Hepatic stellate cell (primary cell): Measurements from ENCODE around the gene KIRREL3.

Experiments used
- DNase-seq: peaks from one replicate; pipeline ENCODE4 v3.0.0; 2011; ENCODE audit warnings: low spot score

The KIRREL3 gene

DNA sequence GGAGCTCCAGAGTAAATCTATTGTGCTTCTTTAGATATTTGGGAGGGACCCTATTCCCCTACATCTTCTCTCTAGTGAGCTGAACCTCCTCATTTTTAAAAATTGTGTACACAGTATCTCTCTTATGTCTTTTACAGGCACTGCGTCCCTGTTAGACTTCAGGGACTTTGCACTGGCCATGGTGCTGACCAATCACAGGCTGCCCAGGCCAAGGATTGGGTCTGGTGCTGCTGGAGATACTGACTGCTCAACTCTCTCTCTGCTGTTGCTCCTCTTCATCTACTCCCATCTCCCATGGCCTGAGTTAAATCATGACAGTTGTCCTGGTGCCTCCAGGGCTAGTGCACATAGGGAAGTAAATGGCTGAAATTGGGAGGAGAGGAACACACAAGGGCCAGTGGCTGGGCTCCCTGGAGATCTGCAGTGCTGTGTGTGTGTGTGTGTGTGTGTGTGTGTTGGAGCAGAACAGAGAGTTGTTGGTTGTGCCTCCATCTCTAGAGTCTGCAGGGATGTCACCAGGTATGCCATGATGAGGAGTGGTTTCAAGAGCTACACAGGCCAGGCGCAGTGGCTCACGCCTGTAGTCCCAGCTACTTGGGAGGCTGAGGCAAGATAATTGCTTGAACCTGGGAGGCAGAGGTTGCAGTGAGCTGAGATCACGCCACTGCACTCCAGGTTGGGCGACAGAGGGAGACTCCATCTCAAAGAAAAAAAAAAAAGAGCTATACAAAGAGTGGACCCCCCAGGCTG is 489.8 kb downstream of the KIRREL3 start:
- DNase-seq = no peak

DNA sequence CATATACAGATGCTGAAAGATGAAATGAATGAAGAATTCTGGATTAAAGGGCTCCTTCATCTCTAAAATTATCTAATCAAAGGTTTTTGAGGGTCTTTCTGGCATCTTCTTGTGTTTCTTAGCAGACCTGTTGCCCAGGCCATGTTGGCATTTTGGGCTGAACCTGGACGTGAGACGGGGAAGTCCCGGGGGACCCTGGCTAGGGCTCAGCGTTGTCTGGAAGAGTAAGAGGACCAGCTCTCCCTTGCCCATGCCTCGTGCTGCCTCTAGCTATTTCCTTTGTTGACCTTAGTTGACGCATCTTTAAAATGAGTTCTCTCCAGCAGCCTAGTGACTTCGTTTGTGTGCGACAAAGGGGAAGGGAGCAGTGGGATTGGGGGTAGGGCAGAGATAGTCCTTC is 492.9 kb downstream of the KIRREL3 start:
- no peak for DNase-seq

DNA sequence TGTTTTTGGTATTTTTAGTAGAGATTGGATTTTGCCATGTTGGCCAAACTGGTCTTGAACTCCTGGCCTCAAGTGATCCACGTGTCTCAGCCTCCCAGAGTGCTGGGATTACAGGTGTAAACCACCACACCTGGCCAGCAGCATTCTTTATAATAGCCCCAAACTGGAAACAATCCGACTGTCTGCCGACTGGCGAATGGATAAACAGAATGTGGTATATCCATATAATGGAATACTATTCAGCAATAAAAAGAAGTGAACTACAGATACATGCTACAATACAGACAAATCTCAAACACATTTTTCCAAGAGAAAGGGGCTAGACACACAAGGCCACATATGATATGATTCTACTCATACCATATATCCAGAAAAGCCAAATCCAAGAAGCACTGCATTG is 493.8 kb downstream of the KIRREL3 start:
- no peak for DNase-seq

DNA sequence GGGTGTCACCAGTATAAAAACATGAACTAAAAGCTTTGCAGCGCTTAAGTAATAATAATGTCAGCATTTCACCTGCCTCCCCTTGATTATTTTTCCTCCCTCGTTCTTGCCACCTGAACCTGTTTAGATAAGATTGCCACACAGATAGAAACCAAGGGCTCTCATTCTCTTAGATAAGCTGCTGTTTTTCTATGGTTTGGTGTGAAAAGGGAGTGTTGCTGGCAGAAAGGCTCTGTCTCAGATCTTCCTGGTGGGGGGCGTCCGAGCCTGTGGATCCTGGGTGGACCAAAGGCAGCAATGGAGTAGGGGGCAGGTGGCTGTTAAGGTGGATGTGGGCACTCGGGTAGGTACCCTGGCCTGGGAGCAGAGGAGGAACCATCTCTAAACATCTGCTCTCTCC is 497.6 kb downstream of the KIRREL3 start:
- no peak for DNase-seq

DNA sequence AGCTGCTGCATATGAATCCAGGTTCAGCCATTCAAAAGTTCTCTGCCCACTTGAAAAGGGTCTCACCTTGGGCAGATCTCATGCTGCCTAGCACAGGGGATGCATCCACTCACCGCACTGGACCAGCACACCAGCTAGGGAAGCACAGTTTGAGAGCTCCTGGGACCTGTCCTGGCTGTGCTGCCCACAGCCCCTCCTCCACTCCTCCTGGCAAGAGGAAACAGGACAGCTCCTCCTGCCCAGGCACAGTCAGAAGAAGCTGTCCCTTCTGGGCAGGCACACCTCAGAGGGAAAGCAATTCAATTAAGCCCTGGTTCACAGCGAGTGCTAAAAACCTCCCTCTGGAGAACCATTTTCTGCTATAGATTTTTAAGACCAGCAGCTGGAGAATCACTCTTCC is 498.4 kb downstream of the KIRREL3 start:
- no peak for DNase-seq

DNA sequence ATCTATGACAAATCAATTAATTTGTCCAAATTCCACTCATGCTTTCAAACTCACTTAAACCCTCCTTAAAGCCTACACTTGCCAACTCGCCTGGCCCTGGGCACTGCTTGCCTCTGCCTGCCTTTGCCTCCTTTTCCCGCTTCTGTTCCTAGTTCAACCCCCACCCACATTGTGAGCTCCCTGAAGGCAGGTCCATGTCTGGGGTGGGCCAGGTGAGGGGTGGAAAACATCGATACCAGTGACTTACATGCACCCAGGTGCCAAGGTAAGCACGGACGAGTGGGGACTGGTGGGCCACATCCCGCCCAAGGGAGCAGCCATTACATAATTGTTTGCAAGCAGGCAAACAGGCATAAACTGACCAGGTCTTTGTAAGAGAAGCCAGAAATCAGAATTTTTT is 498.9 kb downstream of the KIRREL3 start:
- no peak for DNase-seq

DNA sequence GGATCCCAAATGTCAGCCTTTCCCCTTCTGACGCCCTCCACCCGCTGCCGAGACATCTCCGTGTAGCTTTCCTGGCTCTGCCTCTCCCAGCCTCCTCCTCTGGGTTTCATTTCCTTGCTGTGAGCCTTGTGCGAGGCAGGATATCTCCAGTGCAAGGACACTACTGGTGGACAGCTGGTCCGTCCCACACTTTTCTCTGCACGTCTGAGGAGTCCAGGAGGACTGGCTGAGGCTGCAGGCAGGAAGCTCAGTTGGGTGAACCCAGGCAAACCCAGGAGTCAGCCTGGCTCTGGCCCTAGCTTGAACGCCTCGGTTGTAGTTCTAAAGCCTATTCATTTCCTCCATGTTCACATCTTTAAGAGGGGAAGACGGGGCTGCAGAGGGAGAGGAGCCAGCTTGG is 499.6 kb downstream of the KIRREL3 start:
- DNase-seq = no peak

DNA sequence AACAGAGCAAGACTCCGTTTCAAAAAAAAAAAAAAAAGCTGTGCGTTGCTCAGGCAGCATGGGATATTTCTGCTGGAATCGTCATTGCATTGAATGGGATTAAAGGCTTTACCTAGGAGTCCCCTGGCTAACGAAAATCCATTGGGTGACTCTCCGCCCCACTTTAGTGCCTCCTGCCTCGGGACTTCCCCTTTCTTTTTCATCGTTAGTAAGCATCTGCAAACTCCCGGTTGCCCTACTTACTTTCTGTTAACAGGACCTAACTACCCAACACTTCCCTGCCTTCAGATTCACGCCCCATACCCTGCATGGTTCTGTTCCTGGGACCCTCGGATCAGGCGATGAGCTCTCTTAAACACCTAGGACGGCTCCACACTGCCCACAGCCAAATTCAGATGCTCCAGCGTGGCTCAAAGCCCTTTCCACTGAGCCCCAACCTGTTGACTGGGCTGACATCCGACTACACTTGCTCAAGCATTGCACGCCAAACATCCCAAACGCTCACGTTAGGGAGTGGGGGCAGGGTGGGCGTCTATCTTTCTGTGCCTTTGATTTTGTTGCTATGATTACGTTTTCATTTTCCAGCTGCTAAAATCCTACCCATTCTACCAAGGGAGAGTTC is 501.3 kb downstream of the KIRREL3 start:
- DNase-seq = no peak

DNA sequence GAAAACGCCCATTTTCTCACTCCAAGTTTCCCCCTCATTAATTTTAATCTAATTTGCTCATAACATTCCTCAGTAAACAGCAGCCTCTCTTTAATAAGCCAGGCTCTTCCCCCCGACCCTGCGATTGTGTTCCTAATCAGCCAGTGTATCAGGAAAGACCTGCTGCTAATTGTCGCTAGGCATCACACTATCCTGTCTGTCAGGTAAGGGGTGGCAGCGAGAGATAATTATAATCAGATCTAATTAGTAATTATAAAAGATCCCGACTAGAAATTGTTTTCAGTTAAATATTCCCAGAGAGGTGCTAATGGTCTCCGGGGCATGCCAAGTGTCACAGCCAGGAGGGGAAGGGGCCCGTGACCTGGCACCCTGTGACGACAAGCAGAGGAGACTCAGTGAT is 502.3 kb downstream of the KIRREL3 start:
- no peak for DNase-seq

DNA sequence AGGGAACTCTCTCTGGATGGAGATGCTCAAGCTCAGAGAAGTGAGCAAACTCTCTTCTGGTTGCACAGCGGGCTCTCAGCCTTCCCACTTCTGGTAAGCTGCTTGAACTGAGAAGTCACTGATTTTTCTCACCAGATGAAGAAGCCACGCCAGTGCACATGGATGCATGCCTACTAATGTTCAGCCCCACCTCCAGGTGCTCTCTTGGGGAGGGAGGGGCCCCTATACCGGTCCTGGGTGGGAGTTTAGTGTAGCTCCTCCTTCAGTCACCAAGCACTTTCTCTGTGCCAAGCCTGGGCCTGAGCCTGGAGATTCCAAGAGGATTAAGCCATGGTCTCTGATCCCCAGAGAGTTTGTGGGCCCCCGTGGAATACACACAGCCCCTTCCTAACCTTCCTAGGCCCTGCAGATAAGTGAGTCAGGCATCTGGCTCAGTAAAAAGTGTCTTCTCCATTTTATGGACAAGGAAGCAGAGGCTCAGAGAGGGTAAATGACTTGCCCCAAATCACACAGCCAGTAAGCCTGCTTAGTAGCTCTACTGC is 502.9 kb downstream of the KIRREL3 start:
- DNase-seq = no peak

DNA sequence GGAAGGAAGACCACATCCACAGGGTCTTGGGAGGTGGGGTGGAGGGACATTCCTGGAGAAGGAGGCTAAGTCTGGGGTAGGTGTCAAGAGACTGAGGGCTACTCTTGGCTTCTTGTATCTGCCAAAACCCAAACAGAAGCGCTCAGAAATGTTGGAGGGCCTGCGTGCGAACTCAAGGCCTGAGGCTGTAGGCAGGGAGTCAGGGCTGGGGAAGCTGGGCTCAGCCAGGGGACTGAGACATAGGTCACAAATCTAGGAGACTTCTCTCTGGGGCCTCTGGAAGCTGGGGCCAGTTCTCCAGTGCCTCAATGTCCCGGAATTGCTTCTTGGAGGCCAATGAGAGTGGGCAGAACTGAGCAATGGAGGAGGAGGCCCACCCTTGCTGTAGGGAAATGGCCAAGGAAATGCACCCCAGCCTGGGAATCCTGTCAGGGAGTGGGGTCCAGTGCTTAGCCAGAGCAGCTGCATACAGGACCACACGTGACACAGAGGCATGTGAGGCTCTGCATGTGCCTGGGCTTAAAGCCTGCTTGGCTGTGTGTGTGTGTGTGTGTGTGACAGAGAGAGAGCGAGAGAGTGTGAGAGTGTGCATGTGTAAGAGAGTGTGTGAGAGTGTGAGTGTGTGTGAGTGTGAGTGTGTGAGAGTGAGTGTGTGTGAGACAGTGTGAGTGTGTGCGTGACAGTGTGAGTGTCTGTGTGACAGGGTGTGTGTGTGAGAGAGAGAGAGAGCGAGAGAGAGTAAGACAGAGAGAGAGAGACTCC is 503.8 kb downstream of the KIRREL3 start:
- no peak for DNase-seq

DNA sequence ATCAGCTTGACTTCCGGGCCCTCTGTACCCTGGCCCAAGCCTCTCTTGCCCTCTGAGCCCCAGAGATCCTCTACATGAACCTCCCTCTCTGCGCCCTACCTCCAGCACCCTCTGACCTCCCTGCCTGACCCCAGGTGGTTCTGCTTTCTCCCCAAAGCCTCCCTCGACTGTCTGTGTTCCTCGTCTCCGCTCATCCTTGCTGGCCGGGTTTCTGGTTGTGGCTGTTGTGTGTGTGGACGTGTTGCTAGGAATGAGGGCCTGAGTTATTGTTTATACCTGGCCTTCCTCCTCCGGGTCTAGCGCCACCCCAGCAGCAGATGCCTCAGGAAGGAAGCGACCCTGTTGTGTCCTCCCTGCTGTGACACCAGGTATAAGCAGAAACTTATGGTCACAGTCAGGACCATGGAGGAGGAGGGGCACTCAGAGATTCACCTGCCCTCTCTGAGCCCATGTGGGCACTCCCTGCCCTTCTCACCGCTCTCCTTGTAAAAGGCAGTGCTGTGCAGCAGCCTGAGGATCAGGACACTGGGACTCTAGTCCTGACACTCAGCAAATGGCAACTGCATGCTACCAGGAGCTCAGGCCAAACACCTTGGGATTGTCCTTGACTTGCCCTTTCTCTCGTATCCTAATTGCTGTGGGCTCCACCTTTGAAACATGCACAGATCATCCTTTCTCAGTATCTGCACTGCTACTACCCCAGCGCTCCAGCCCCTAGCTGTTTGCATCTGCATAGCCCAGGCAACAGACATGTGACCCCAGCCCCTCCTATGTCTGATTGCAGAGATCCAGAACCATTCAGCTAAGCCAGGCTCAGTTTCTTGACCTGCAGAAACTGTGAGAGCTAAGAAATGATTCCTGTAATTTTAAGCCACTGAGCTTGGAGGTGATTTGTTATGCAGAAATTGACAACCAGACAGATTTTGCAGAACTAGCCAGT is 505.0 kb downstream of the KIRREL3 start:
- DNase-seq = no peak

DNA sequence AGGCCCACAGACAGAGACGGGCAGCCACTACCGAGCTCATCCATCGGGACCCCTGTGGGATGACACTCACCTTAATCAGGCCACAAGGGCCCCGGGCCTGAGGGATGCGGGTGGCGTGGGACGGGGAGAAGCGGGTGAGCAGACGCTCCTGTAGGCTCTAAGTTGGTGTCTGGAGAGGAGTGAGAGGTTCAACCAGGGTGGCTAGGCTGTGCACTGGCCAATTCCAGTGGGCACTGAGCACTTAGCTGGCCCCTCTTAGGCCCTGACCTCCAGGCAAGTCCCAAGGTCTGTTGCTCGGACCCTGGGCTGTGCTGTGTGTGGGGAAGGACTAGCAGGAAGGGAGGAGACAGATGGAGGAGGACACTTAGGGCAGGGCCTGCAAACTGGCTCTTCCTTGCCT is 505.7 kb downstream of the KIRREL3 start:
- no peak for DNase-seq

DNA sequence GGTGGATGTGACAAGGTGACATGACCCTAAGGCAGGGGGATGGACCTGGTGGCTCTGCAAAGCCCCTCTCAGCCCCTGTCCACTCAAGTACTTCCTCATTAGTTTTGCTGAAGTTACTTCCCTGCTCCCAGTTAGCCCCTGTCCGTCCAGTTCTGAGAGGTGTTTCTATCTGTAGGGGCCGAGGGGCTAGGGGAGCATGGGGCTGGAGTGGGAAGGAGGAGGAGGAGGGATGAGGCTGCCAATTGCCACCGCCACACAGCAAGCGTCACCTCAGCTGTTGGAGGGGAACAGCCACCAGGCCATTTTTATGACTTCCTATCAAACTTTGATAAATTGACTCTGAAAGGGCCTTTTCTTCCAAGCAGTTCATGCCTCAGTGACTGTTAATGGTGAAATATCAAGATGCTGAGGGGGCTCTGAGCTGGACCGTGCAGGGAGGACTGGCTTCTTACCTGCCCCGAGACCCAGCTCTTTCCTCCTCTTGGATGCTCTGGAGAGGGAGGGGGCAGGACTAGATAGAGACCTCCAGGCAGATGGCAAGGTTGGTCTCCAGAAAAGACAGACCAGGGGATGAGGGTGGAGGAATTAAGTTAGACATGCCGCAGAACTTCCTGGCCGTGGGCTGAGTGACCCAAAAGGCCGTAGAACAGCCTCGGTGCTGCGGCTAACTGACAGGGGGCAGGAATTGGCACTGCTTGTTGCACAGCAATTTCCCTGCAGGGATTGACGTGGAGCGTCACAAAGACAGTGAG is 508.1 kb downstream of the KIRREL3 start:
- no peak for DNase-seq

DNA sequence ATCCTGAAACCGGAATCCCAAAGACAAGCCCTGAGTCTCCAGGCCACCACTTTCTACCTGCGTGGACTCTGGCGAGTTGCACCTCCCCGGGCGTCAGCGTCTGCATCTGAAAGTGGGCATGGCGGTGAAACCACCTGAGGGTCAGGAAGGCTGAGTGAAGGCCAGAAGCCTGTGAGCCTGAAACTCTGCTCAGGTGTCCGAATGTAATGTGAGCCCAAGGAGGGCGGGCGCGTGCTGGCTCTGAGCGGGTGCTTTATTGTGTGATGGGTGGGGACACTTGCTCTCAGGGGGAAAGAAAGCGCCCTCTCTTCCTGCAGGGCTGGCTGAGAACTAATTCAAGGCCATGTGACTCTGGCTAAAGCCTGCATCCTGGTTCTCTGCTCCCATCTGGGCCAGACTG is 509.5 kb downstream of the KIRREL3 start:
- no peak for DNase-seq

DNA sequence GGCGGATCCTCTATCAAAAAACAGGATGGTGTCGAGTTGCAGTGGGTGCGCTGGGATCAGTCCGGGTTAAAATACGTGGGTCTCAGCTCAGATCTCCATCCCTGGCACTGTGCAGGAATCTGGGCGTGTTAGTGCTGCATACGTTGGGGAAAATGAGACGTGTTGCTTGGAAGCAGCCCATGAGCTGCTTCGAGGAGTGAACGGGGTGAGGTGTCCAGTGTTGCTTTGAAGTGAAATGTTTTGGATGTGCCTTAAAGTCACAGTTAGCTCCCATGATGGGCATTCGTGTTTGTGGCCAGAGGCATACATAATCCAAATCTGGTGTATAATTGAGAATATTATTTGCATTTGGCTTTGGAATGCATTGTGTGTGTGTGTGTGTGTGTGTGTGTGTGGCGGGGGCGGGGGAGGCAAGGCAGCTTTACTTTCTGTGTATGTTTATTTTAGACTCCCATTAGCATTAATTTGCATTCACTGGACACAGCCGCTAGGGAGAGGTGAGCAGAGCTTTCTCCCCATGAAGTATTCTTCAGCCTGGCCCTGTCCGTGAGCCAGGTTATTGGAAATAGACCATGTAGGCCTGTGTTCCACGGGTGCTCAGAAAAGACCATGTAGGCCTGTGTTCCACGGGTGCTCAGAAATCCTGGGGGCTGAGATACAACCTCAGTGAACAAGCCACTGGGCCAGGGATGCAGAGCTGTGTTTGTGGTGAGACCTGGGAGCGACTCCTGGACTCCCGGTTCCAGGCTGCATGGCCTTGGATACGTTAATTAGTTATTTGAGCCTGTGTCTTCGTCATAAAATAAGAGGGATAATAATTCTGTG is 510.5 kb downstream of the KIRREL3 start:
- DNase-seq = no peak

DNA sequence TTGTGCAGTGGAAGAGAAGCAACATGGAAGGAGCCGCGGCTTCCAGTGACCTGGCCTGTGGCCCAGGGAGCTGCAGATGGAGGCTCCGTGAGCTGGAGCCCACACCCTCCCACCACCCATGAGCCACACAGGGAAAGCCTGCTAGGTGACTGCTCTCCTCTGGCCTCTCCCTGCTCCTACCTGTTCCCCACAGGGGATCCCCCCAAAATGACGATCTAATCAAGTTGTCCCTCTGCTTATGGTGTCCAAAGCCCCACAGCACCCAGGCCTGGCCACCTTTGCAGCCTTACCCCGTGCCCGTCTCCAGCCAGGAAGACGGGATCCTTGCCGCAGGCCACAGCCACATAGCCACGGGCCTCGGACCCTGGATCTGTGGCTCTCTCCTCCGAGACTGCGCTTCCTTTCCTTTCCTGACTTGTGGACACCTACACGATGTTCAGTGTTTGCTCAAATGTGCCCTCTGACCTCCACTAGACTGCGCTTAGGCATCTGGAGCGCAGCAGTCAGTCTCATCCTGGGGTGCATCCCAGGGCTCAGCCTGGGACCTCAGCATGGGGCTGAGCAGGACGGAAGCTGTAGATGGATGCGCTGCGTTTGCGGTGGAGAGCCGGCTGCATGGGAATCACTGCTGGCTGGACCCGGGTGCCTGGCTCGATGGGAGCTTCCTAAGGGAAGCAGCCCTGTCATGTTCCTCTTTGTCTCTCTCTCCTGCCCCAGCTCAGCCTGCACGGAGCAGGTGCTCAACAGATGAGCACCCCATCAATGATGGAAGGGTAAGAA is 511.8 kb downstream of the KIRREL3 start:
- DNase-seq = no peak

DNA sequence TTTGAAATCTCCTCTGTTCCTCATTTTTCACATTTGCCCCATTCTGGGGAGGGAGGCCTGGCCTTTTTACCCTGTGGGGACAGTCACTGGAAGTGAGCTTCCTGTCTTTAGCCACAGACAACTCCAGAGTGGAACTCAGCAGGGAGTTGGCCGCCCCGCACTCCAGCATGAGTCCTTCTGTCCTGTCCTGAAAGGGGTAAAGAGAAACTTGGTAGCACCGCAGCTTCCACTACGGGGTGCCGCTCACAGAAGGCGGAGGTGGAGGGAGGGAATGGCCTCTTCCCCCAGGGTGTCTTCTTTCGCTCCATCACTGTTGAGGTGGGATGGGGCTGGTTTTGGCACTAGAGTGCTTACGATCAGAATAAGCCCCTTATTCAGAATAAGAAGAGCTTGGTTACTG is 512.9 kb downstream of the KIRREL3 start:
- no peak for DNase-seq

DNA sequence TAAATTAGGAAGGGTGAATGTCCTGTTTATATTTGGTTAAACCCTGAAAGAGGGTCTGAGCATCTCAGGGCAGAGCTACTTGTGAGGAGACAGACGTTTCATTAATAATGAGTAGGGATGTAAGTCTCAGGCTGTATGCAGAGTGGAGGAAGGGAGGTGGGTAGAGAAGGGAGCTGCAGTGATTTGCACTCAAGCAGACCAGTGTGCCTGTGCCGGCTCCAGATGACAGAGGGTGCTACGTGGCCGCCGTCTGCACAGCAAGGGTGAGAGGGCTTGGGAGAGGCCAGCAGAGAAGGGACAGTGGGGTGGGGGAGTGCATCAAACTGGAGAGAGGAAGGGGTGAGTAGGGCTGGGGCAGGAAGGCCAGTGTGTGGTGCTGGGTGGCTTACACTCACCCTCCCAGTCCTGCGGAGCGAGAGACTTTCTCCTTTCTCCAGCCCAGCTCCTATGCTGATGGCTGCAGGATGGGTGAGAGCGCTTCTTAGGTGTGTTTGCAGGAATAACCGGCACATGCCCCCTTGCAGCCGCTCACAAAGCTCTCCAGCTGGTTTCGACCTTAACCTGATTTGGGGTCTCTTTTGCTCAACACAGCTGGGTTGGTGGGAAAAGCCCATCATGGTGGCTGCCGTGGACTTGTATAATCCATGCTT is 514.5 kb downstream of the KIRREL3 start:
- DNase-seq = no peak
